GM21526 (cell line): Measurements from ENCODE around the gene HMOX1.
"Not testable (repeated sequence)": the region's sequence is repeated elsewhere in the genome, so short reads cannot be mapped to it uniquely, and the experiment has no call there.

Experiments used
- ATAC-seq: cut with Tn5 transposase; IDR thresholded peaks from one replicate; pipeline ENCODE4 v1.9.1; 2021; ENCODE audit warnings: moderate library complexity; ENCODE audit not compliant: unreplicated experiment, low FRiP score

Gene HMOX1

GRCh38 chr22:35349704-35350538, 31.0 kb upstream of the HMOX1 start:
- ATAC-seq, result no peak

- peak; percentile 60 for ATAC-seq
Observed at GRCh38 chr22:35350539-35351503, 30.1 kb upstream of the HMOX1 start.

- ATAC-seq, result no peak
Observed at GRCh38 chr22:35352214-35353111, 28.4 kb upstream of the HMOX1 start.

GRCh38 chr22:35353318-35353717, 27.6 kb upstream of the HMOX1 start:
- ATAC-seq, result no peak

- ATAC-seq, result no peak
Observed at GRCh38 chr22:35354068-35354467, 26.8 kb upstream of the HMOX1 start.

GRCh38 chr22:35357883-35358621, 22.8 kb upstream of the HMOX1 start:
- no peak for ATAC-seq

GRCh38 chr22:35359380-35360065, 21.4 kb upstream of the HMOX1 start:
- no peak for ATAC-seq

- no peak for ATAC-seq
Observed at GRCh38 chr22:35361001-35361558, 19.8 kb upstream of the HMOX1 start.

GRCh38 chr22:35363566-35364086, 17.3 kb upstream of the HMOX1 start:
- ATAC-seq, result no peak

- not testable (repeated sequence) for ATAC-seq
Observed at GRCh38 chr22:35364230-35364629, 16.7 kb upstream of the HMOX1 start.

- no peak for ATAC-seq
Observed at GRCh38 chr22:35367331-35367886, 13.5 kb upstream of the HMOX1 start.

GRCh38 chr22:35368386-35368785, 12.5 kb upstream of the HMOX1 start:
- ATAC-seq, result no peak

GRCh38 chr22:35369996-35370395, 10.9 kb upstream of the HMOX1 start:
- ATAC-seq, result no peak

GRCh38 chr22:35373781-35374180, 7.1 kb upstream of the HMOX1 start:
- ATAC-seq, result no peak

- ATAC-seq, result no peak
Observed at GRCh38 chr22:35375031-35375430, 5.9 kb upstream of the HMOX1 start.

GRCh38 chr22:35375526-35375925, 5.4 kb upstream of the HMOX1 start:
- ATAC-seq, result no peak

- peak; percentile 60 for ATAC-seq
Observed at GRCh38 chr22:35376728-35377472, 4.0 kb upstream of the HMOX1 start.

- no peak for ATAC-seq
Observed at GRCh38 chr22:35377735-35378134, 3.2 kb upstream of the HMOX1 start.
